H1 (cell line): ENCODE data around the gene EMC1. TPM values are rescaled to one million over a fixed set of nuclear protein-coding genes. Genes with fewer than 3 reads are reported as not detected.
A peak's percentile ranks its signal among the peaks of the same experiment; 100 is the strongest.

ENCODE experiments used
- BCL11A ChIP-seq, 2 experiments: IDR thresholded peaks; one replicate each; pipeline ENCODE4 v1.6.1; 2011; ENCODE audit warnings: low read depth in 2 of 2, low read length in 2 of 2, mild to moderate bottlenecking in 2 of 2
- CBX8 ChIP-seq: fragments of 300-800, 300-1000 bp; sonication (generic); IDR thresholded peaks from 2 replicates; pipeline ENCODE4 v1.7.1; 2016; ENCODE audit warnings: low read depth, low read length, borderline replicate concordance
- EGR1 ChIP-seq: IDR thresholded peaks from 2 replicates; pipeline ENCODE4 v1.6.1; 2011; ENCODE audit warnings: low read depth, low read length, borderline replicate concordance
- FOSL1 ChIP-seq: IDR thresholded peaks from 2 replicates; pipeline ENCODE4 v1.6.1; 2011; ENCODE audit warnings: mild to moderate bottlenecking, low read depth, low read length, moderate library complexity; ENCODE audit not compliant: insufficient read depth
- RFX5 ChIP-seq: IDR thresholded peaks from 2 replicates; pipeline ENCODE4 v1.6.1; 2011; ENCODE audit warnings: low read depth, low read length, improper control_type of control experiment, borderline replicate concordance
- SIX5 ChIP-seq: IDR thresholded peaks from 2 replicates; pipeline ENCODE4 v1.6.1; 2011; ENCODE audit warnings: mild to moderate bottlenecking, low read depth, low read length
- SP4 ChIP-seq: IDR thresholded peaks from 2 replicates; pipeline ENCODE4 v1.6.1; 2012; ENCODE audit warnings: low read length, inconsistent platforms
- ZNF274 ChIP-seq: IDR thresholded peaks from 2 replicates; pipeline ENCODE4 v1.7.0; 2012; ENCODE audit warnings: low read length, borderline replicate concordance; ENCODE audit errors: extremely low read depth
- polyA plus RNA-seq, 7 experiments: library from polyadenylated mRNA; depleted of rRNA in 3 of 7; stranded (reverse) in 5 of 7; unstranded in 2 of 7; fragments of >200 nt in 5 of 7; fragments of 200-250 nt in 2 of 7; gene quantifications; 1 replicate in 5 of 7; 2 replicates in 1 of 7; 4 replicates in 1 of 7; pipeline versions ENCODE4 v1.2.1 to v1.2.3, GENCODE V29; 2011 to 2013; ENCODE audit warnings: missing spikeins in 2 of 7, mixed read lengths in 2 of 7
- total RNA-seq: library from RNA; stranded (reverse); fragmentation: NEBNext Ultra II Directional; extraction: Animal tissue kit (Norgen Biotek cat#: 25700); gene quantifications from 2 replicates; pipeline ENCODE4 v1.2.1, GENCODE V29; 2021
- TF ChIP-seq, protein P1 (sequence below): fragments of 300-600 bp; sonication (generic); IDR thresholded peaks from 2 replicates; pipeline ENCODE4 v1.7.1; 2012; ENCODE audit warnings: low read length, moderate library complexity, mild to moderate bottlenecking, inconsistent platforms; ENCODE audit not compliant: insufficient replicate concordance
- TF ChIP-seq, protein P2 (sequence below): IDR thresholded peaks from 2 replicates; pipeline ENCODE4 v1.6.1; 2011; ENCODE audit warnings: low read depth, mild to moderate bottlenecking, low read length; ENCODE audit not compliant: insufficient read depth

EMC1 gene
- total and polyA plus RNA-seq, 2 of the 8 experiments (the other 6 are each of a cell fraction or from before 2014, with no cell fraction given) = 51.0 to 53.5 TPM

DNA sequence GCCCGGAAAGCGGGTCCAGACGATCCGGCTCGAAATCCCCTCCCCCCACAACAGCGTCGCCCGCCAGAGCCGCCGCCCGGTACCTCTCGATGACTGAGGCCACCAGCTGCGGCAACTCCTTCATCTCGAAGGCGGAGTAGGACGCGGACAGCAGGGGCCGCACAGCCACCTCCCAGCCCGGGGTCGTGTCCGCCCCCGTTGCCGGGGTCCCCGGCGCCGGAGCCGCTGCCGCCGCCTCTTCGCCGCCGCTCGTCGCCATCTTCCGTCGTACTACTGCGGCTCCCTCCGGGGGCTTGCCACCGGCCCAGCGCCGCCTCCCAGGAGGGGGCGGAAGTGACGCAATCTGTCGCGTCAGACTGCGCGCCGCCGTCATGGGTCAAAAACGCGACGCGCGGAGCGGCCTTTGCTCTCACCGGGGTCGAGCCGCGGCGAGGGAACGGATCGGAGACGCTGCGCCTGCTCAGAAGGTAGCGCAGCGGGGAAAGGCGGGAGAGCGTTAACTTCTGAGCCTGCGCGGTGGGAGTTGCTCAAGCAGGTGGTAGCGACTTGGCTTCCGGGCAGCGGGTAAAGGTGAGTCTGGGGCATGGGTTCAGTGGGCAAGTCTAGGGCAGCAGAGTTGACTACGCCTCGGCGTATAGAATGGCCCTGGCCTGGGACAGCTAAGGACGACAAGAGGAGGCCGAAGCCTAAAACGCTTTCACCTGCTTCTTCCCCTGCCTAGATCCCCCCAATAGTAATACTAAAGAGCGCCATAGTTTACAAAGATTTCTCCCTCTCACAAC lies 41.1 kb downstream of the EMC1 start, which contains the start of gene UBR4 (continued):
- no peak for TF ChIP-seq EGR1
- no peak for TF ChIP-seq ZNF274
- no peak for TF ChIP-seq RFX5
- TF ChIP-seq, protein P1, sequence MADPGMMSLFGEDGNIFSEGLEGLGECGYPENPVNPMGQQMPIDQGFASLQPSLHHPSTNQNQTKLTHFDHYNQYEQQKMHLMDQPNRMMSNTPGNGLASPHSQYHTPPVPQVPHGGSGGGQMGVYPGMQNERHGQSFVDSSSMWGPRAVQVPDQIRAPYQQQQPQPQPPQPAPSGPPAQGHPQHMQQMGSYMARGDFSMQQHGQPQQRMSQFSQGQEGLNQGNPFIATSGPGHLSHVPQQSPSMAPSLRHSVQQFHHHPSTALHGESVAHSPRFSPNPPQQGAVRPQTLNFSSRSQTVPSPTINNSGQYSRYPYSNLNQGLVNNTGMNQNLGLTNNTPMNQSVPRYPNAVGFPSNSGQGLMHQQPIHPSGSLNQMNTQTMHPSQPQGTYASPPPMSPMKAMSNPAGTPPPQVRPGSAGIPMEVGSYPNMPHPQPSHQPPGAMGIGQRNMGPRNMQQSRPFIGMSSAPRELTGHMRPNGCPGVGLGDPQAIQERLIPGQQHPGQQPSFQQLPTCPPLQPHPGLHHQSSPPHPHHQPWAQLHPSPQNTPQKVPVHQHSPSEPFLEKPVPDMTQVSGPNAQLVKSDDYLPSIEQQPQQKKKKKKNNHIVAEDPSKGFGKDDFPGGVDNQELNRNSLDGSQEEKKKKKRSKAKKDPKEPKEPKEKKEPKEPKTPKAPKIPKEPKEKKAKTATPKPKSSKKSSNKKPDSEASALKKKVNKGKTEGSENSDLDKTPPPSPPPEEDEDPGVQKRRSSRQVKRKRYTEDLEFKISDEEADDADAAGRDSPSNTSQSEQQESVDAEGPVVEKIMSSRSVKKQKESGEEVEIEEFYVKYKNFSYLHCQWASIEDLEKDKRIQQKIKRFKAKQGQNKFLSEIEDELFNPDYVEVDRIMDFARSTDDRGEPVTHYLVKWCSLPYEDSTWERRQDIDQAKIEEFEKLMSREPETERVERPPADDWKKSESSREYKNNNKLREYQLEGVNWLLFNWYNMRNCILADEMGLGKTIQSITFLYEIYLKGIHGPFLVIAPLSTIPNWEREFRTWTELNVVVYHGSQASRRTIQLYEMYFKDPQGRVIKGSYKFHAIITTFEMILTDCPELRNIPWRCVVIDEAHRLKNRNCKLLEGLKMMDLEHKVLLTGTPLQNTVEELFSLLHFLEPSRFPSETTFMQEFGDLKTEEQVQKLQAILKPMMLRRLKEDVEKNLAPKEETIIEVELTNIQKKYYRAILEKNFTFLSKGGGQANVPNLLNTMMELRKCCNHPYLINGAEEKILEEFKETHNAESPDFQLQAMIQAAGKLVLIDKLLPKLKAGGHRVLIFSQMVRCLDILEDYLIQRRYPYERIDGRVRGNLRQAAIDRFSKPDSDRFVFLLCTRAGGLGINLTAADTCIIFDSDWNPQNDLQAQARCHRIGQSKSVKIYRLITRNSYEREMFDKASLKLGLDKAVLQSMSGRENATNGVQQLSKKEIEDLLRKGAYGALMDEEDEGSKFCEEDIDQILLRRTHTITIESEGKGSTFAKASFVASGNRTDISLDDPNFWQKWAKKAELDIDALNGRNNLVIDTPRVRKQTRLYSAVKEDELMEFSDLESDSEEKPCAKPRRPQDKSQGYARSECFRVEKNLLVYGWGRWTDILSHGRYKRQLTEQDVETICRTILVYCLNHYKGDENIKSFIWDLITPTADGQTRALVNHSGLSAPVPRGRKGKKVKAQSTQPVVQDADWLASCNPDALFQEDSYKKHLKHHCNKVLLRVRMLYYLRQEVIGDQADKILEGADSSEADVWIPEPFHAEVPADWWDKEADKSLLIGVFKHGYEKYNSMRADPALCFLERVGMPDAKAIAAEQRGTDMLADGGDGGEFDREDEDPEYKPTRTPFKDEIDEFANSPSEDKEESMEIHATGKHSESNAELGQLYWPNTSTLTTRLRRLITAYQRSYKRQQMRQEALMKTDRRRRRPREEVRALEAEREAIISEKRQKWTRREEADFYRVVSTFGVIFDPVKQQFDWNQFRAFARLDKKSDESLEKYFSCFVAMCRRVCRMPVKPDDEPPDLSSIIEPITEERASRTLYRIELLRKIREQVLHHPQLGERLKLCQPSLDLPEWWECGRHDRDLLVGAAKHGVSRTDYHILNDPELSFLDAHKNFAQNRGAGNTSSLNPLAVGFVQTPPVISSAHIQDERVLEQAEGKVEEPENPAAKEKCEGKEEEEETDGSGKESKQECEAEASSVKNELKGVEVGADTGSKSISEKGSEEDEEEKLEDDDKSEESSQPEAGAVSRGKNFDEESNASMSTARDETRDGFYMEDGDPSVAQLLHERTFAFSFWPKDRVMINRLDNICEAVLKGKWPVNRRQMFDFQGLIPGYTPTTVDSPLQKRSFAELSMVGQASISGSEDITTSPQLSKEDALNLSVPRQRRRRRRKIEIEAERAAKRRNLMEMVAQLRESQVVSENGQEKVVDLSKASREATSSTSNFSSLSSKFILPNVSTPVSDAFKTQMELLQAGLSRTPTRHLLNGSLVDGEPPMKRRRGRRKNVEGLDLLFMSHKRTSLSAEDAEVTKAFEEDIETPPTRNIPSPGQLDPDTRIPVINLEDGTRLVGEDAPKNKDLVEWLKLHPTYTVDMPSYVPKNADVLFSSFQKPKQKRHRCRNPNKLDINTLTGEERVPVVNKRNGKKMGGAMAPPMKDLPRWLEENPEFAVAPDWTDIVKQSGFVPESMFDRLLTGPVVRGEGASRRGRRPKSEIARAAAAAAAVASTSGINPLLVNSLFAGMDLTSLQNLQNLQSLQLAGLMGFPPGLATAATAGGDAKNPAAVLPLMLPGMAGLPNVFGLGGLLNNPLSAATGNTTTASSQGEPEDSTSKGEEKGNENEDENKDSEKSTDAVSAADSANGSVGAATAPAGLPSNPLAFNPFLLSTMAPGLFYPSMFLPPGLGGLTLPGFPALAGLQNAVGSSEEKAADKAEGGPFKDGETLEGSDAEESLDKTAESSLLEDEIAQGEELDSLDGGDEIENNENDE = no peak
- TF ChIP-seq, protein P2, sequence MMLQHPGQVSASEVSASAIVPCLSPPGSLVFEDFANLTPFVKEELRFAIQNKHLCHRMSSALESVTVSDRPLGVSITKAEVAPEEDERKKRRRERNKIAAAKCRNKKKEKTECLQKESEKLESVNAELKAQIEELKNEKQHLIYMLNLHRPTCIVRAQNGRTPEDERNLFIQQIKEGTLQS = peak; percentile 97
- TF ChIP-seq SP4 = 0 out of 2 replicates have a peak, but pooled peaks have one; percentile 39
- TF ChIP-seq SIX5 = no peak
- no peak for TF ChIP-seq CBX8
- no peak for TF ChIP-seq FOSL1
- no peak for TF ChIP-seq BCL11A (IDR thresholded peaks at IDR 0.05; ENCODE audit: low read depth in 2 of 2, low read length in 2 of 2)
